Sigmoid colon (tissue), 4 donors: ENCODE measurements around the gene KAT2B.

Source experiments
- EP300 ChIP-seq, 4 donors: sonication (generic); formaldehyde crosslinking; IDR thresholded peaks; one replicate each; pipeline ENCODE4 v1.6.1; 2017; ENCODE audit warnings: antibody characterized with exemption in 4 of 4
- POLR2A ChIP-seq, 2 donors: fragments of 450-650 bp; IDR thresholded peaks; one replicate each; pipeline ENCODE4 v1.6.1; 2016; ENCODE audit warnings: antibody characterized with exemption in 2 of 2, mild to moderate bottlenecking in 2 of 2, moderate library complexity in 2 of 2
- POLR2AphosphoS5 ChIP-seq, 4 donors: sonication (generic); formaldehyde crosslinking; IDR thresholded peaks; one replicate each; pipeline ENCODE4 v1.6.1; 2017; ENCODE audit warnings: antibody characterized with exemption in 4 of 4
- TF ChIP-seq, protein P1 (sequence below), 4 experiments: fragments of 450-650 bp in 3 of 4; fragments of 200-600 bp in 1 of 4; IDR thresholded peaks; one replicate each; pipeline ENCODE4 v1.5.1; 2016 to 2019; ENCODE audit warnings: antibody characterized with exemption in 4 of 4, mild to moderate bottlenecking in 3 of 4, moderate library complexity in 2 of 4

DNA sequence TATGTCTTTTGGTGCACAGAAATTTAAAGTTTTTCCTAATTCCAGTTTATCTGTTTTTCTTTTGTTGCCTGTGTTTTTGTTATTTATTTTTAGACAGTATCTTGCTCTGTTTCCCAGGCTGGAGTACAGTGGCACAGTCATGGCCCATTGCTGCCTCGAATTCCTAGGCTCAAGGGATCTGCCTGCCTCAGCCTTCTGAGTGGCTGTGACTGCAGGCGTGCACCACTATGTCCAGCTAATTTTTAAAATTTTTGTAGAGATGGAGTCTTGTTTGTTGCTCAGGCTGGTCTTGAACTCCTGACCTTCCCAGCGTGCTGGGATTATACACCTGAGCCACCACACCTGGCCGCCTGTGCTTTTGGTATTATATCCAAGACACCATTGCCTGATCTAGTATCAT lies 22.8 kb downstream of the KAT2B start:
- TF ChIP-seq, protein P1, sequence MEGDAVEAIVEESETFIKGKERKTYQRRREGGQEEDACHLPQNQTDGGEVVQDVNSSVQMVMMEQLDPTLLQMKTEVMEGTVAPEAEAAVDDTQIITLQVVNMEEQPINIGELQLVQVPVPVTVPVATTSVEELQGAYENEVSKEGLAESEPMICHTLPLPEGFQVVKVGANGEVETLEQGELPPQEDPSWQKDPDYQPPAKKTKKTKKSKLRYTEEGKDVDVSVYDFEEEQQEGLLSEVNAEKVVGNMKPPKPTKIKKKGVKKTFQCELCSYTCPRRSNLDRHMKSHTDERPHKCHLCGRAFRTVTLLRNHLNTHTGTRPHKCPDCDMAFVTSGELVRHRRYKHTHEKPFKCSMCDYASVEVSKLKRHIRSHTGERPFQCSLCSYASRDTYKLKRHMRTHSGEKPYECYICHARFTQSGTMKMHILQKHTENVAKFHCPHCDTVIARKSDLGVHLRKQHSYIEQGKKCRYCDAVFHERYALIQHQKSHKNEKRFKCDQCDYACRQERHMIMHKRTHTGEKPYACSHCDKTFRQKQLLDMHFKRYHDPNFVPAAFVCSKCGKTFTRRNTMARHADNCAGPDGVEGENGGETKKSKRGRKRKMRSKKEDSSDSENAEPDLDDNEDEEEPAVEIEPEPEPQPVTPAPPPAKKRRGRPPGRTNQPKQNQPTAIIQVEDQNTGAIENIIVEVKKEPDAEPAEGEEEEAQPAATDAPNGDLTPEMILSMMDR (IDR thresholded peaks at IDR 0.05), result no peak
- TF ChIP-seq POLR2A (IDR thresholded peaks at IDR 0.05) (no peak), POLR2AphosphoS5 (IDR thresholded peaks at IDR 0.05) (no peak), EP300 (IDR thresholded peaks at IDR 0.05) (no peak)
